HEK293T (cell line): ENCODE data around the gene PITPNC1.

Experiments used
- ARNT ChIP-seq: fragments of 450-650 bp; IDR thresholded peaks from 2 replicates; pipeline ENCODE4 v1.6.1; 2017; ENCODE audit warnings: mild to moderate bottlenecking
- ELF4 ChIP-seq: fragments of 450-650 bp; IDR thresholded peaks from 2 replicates; pipeline ENCODE4 v1.6.1; 2017; ENCODE audit warnings: antibody characterized with exemption
- FOXM1 ChIP-seq: fragments of 450-650 bp; IDR thresholded peaks from 2 replicates; pipeline ENCODE4 v1.6.1; 2017; ENCODE audit warnings: mild to moderate bottlenecking, borderline replicate concordance
- SUZ12 ChIP-seq: fragments of 450-650 bp; IDR thresholded peaks from 2 replicates; pipeline ENCODE4 v1.6.1; 2016; ENCODE audit warnings: mild to moderate bottlenecking
- ZNF384 ChIP-seq: fragments of 450-650 bp; IDR thresholded peaks from 2 replicates; pipeline ENCODE4 v1.6.1; 2016

DNA sequence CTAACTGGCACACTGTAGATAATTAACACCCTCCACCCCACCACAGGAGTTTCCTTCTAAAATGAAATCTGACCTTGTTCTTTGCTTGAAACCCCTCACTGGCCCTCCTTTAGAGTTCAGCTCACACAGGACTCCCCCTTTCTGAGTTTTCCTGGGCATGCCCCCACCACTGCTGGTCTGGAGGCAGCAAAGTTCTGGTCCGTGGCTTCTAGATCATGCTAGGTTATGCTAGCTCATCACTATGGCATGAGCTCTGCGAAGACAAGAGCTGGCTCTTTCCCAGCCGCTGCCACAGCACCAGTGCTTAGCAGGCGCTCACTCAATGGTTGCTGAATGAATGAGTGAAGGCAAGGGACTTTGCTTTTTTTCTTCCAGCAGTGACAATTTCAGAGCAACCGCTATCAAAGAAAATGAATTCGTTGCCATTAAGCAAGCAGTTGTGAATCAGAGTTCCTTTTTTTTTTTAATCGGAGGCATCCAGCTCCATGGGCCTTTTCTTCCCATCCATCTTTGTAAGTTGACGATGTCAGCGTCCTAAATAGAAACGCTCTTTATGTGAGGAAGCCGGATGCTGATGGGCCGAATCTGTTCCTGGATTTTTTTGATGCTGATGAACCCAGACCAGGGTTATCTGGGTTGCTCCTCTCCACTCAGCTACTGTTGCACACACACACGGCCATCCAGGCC lies 259.9 kb downstream of the PITPNC1 start:
- TF ChIP-seq ZNF384, result no peak
- TF ChIP-seq SUZ12, result no peak
- TF ChIP-seq FOXM1, result no peak
- TF ChIP-seq ELF4, result no peak
- TF ChIP-seq ARNT, result no peak
